NB4 (cell line): Measurements from ENCODE around the gene JAKMIP2.

ENCODE experiments used
- MYC ChIP-seq: IDR thresholded peaks from 2 replicates; pipeline ENCODE4 v1.6.1; 2011; ENCODE audit warnings: low read depth, low read length
- POLR2A ChIP-seq: IDR thresholded peaks from 2 replicates; pipeline ENCODE4 v1.6.1; 2011; ENCODE audit warnings: mild to moderate bottlenecking; ENCODE audit not compliant: insufficient read length; ENCODE audit errors: extremely low read depth
- TF ChIP-seq, protein P1 (sequence below): IDR thresholded peaks from one replicate; pipeline ENCODE4 v1.5.1; 2012; ENCODE audit warnings: low read depth, low read length
- TF ChIP-seq, protein P2 (sequence below): IDR thresholded peaks from 2 replicates; pipeline ENCODE4 v1.6.1; 2011; ENCODE audit warnings: low read depth, low read length

DNA sequence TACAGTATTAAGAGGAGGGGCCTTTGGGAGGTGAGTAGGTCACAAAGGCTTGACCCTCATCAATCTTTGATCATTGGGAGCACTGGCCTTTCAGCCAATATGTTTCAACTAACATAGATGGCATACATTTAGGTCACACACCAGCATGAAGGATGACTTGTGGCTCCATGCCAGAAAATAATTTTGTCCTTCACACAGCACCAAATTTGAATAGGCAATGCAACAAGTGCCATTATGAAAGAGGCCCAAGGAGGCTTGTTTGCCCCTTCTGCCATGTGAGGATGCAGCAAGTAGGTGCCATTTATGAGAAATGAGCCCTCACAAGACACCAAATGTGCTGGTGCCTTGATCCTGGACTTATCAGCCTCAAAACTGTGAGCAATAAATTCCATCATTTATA, 81.1 kb downstream of the JAKMIP2 start:
- TF ChIP-seq, protein P1, sequence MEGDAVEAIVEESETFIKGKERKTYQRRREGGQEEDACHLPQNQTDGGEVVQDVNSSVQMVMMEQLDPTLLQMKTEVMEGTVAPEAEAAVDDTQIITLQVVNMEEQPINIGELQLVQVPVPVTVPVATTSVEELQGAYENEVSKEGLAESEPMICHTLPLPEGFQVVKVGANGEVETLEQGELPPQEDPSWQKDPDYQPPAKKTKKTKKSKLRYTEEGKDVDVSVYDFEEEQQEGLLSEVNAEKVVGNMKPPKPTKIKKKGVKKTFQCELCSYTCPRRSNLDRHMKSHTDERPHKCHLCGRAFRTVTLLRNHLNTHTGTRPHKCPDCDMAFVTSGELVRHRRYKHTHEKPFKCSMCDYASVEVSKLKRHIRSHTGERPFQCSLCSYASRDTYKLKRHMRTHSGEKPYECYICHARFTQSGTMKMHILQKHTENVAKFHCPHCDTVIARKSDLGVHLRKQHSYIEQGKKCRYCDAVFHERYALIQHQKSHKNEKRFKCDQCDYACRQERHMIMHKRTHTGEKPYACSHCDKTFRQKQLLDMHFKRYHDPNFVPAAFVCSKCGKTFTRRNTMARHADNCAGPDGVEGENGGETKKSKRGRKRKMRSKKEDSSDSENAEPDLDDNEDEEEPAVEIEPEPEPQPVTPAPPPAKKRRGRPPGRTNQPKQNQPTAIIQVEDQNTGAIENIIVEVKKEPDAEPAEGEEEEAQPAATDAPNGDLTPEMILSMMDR, result no peak
- TF ChIP-seq POLR2A (no peak), MYC (no peak)
- TF ChIP-seq, protein P2, sequence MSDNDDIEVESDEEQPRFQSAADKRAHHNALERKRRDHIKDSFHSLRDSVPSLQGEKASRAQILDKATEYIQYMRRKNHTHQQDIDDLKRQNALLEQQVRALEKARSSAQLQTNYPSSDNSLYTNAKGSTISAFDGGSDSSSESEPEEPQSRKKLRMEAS, result no peak
